ENCODE results near the gene VSIG2. TPM values are rescaled to one million over a fixed set of nuclear protein-coding genes. Genes with fewer than 3 reads are reported as not detected.

VSIG2 gene, protein sequence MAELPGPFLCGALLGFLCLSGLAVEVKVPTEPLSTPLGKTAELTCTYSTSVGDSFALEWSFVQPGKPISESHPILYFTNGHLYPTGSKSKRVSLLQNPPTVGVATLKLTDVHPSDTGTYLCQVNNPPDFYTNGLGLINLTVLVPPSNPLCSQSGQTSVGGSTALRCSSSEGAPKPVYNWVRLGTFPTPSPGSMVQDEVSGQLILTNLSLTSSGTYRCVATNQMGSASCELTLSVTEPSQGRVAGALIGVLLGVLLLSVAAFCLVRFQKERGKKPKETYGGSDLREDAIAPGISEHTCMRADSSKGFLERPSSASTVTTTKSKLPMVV
- total RNA-seq = not detected

DNA sequence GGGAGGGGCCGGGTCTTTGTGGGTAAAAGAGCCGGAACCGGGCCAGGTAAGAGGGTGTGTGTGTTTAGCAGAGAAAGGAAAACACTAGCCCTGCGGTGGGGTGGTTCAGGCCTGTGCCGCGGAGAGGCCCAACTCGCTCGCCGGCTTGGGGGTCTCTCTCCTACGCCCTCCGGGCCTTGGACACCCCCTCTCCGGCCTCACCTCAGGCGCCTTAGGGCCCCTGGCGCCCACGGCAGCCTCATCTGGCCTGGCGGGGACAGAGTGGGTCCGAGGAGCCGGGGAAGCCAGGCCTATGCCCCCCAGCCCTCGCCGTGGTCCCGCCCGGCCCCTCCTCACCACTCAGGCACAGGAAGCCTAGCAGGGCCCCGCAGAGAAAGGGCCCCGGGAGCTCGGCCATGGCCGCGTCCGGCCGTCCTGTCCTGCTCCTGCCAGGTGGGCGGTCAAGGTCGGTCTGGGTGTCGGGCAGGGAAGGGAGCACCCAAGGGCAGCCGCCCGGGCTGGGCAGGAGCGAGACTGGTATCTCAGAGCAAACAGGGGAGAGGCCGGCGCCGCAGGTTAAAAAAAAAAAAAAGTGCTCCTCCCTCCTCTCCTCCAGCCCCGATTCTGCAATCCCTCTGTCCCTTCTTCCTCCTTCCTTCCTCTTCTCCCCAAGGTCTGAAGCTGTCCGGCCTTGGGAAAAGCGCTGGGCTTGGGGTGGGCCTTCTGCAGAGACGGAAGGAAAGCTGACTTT is at the start of gene VSIG2:
TSS of gene VSIG2 (minus strand) at position 515 of the 730 bp plus-strand sequence. CDS start at position 397, 118 bp downstream.
- no peaks in the 10 kb centered on the region for H3K9me3 Mint-ChIP-seq
- H3K36me3 Mint-ChIP-seq = no peaks in the 10 kb centered on the region
- ATAC-seq (no peak), DNase-seq (ENCODE audit: low spot score in 2 of 2) (no peak)
- no peak within 1 kb of the TSS for H3K27ac Mint-ChIP-seq

DNA sequence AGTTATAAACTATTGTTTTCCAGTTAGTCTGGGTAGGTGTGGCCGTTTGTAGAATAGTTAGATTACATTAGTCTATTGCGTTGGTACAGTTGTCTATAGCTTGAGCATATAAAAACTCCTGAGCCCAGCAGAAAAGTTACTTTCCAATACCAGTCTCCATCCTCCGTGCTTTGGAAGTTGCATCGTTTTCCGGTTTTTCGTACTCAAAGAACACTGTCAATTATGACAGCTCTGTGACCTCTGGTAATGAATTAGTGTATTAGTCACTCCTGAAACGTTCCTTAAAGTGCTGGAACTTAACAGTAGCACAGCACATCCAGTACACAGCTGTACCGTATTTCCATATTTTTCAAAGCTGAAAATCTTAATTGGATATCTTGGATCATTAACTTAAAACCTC is 49.0 kb upstream of the VSIG2 start:
- Mint-ChIP-seq H3K27ac (peak overlapping the region; percentile 81 to 93), H3K36me3 (no peaks in the 10 kb centered on the region), H3K9me3 (no peaks in the 10 kb centered on the region)
- DNase-seq (ENCODE audit: low spot score in 2 of 2) = no peak
- ATAC-seq = peak; percentile 27 to 45

DNA sequence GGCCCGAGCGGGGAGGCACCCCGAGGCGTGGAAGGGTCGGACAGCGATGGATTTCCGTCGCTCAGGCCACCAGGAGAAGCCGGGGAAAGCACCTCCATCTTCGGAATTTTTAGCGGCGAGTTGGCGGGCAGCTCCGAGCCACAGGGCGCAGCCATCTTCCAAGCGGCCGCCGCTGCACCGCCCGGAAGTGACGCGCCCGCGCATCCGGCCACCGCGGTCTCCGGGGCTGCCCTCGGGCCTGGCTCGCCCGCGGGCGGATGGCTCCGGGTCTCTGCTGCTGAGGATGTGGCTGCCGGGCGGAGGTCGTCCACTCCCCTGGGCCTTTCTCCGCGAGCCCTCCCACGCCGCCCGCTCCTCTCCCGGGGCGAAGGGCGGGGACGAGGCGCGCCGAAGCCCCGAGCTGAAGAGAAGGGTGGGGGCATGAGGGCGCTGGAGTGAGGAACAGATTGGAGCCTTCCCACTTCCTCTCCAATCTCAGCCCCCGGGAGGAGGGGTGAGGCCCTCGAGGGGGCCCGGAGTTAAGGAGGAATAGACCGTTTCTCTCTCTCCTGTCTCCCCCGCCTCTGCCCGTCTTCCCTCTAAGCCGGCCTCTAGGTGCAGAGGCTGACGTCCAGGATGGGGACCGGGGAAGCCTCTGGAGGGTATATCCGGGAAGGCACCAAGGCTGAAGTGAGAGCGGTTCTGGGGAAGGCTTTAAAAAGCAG is 48.3 kb upstream of the VSIG2 start, which contains the start of gene MSANTD2:
TSS of gene MSANTD2 (minus strand) at position 181 of the 704 bp plus-strand sequence. CDS start at position 155, 26 bp downstream.
- Mint-ChIP-seq H3K27ac (peak within 1 kb of the TSS; percentile 90 to 93), H3K9me3 (no peaks in the 10 kb centered on the region), H3K36me3 (no peaks in the 10 kb centered on the region)
- DNase-seq (ENCODE audit: low spot score in 2 of 2) (peak; percentile 80 to 87), ATAC-seq (peak; percentile 93 to 95)

DNA sequence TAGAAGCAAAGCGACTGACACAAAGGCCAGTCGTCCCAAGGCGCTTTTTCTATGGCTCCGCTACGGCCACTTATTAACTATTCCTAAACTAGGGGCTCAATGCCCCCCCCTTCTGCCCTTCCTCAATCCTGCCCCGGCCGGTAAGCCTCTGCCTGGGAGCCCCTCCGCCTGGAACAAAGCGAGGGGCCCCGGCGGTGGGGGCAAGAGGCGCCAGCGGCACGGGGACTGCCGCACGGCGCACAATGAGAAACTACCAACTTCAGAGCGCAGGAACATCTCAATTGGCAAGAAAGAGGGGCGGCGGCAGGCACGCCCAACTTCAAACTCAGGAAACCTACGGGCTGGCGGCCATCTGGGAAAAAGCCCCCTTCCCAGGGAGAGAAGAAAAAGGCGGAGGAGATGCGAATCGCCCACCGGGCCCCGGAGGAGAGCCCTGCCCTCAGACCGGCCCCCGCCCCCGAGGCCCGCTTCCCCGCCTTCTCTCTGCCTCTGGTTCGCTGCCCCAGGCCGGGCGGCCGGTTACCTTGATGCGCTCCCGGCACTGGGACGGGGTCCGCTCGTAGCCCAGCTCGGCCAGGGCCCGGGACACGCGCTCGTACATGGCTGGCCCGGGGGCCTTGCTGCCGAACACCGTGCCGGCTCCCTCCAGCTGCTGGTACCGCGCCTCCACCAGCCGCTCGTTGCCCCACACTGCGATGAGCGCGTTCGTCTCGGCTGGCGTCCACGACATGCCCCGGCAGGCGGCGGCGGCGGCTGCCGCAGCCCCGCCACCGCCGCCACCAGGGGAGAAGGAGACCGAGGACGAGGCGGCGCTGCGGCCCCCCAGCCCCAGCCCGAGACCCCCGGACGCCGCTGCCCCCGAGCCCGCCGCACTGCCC is 47.5 kb upstream of the VSIG2 start:
- H3K36me3 Mint-ChIP-seq = no peaks in the 10 kb centered on the region
- peak; percentile 43 to 64 for ATAC-seq
- no peaks in the 10 kb centered on the region for H3K9me3 Mint-ChIP-seq
- peak overlapping the region; percentile 79 to 90 for H3K27ac Mint-ChIP-seq
- peak; percentile 41 to 60 for DNase-seq (ENCODE audit: low spot score in 2 of 2)

DNA sequence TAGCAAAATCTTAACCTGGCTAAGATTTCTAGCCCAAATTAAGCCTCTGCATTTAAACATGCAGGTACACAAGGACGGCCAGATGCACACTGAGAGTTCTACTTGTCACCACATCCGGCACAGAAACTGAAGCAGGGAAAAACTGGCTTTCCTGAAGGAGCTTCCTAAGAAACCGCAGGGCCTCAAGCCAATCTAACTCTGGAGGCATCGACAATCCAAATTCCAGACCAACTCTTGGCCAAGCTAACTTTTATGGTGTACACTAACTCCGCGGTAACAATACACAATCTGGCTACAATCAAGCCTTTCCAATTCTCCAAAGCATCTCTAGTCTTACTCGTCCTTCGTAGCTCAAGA is 46.9 kb upstream of the VSIG2 start:
- Mint-ChIP-seq H3K9me3 (no peaks in the 10 kb centered on the region), H3K27ac (peak overlapping the region; percentile 79 to 90), H3K36me3 (no peaks in the 10 kb centered on the region)
- ATAC-seq (no peak), DNase-seq (ENCODE audit: low spot score in 2 of 2) (no peak)

DNA sequence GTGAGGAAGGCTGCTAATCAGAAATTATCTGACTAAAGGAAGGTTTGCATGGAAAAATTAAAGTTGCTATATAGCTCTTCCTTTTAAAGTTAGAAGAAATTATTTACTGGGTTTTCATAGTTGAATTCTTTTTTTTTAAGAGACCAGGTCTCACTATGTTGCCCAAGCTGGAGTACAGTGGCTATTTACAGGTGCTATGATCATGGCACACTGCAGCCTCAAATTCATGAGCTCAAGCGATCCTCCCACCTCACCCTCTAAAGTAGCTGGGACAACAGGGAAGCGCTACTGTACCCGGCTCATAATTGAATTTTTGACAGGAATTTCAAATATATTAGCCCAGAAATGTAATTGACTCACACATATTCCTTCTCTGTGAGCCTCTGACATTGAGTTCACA is 44.3 kb upstream of the VSIG2 start:
- ATAC-seq (no peak), DNase-seq (ENCODE audit: low spot score in 2 of 2) (no peak)
- no peak overlapping the region for H3K27ac Mint-ChIP-seq
- no peaks in the 10 kb centered on the region for H3K36me3 Mint-ChIP-seq
- no peaks in the 10 kb centered on the region for H3K9me3 Mint-ChIP-seq

DNA sequence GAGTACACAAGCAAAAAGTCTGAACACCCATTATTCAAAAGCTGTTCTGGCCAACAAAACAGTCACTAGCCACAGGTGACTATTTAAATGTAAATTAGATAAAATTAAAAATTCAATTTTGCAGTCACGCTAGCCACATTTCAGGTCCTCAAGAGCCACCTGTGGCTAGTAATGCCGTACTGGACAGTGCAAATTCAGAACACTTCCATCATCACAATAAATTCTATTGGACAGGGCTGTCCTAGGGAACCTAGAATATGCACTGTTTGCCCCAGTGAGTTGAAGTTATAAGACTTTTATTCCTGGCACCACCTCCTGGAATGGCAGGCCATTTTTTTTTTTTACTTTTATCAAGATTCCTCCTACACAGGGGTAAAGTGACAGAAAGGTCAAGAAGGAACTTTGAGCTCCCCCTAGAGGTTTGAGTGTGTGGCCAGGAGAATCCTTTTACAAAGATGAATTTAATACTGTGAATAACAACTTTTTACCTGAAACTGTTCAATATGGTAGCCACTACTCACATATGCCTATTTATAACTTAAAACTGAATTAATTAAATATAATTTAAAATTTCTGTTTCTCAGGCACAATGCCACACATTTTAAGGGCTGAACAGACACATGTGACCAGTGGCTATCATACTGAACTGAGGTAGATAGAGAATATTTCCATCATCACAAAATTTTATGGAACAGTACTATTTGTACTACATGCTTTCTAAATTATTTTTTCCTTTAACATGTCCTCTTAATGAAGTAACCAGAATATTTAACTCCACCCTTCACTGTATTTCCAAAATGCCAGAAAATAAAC is 41.6 kb upstream of the VSIG2 start:
- Mint-ChIP-seq H3K27ac (no peak overlapping the region), H3K36me3 (no peaks in the 10 kb centered on the region), H3K9me3 (no peaks in the 10 kb centered on the region)
- DNase-seq (ENCODE audit: low spot score in 2 of 2) (peak in 1 of 2 donors; percentile 7), ATAC-seq (peak; percentile 52 to 66)

DNA sequence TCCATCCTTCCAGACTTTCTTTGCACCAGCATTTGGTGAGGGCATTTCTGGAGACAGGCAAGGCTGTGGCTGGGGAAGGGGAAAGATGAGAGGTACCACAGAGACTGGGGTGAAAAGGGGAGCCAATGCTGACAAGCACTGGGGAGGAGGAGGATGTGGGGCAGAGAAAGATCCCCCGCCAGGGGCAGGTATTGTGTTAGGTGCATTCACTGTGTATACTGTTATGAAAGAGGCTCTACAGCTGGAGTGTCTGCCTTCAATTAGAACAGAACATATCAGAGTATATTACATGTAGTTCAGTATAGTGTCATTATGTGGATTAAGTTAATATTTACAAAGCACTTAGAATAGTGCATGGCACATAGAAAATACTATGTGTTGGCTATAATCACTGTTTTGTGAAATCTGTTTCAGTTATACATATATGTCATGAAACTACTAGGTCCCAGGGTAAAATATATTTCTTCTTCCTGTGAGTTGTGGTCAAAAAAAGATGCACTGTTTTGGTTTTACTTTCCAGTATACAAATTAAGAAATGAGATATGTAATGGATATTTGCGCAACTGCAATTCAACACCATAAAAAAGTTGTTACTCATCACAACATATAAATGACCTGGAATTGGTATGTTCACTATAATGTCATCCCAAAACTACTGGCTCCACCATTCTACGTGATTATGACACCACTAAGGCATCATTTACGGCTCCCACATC is 39.7 kb upstream of the VSIG2 start:
- DNase-seq (ENCODE audit: low spot score in 2 of 2) = no peak
- H3K27ac Mint-ChIP-seq = no peak overlapping the region
- no peaks in the 10 kb centered on the region for H3K36me3 Mint-ChIP-seq
- no peaks in the 10 kb centered on the region for H3K9me3 Mint-ChIP-seq
- peak in 1 of 2 donors; percentile 44 for ATAC-seq

DNA sequence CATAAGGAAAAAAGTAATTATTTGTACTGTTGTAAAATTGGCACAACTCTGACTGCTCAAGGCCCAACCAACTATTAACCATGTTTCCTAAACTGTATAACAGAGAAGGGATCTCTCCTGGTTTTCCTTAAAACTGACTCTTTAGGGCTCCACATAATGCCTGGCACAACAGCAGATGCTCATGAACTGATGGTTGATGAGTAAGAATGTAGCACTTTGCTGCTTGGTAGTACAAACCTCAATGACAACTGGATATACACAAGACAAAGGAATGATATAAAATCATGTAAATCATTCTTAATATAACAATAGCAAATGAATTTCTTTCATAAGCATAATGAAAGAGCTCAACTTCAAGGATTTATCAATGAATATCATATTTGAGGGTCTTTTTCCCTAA is 36.5 kb upstream of the VSIG2 start:
- Mint-ChIP-seq H3K9me3 (no peaks in the 10 kb centered on the region), H3K36me3 (no peaks in the 10 kb centered on the region), H3K27ac (no peak overlapping the region)
- no peak for ATAC-seq
- no peak for DNase-seq (ENCODE audit: low spot score in 2 of 2)

DNA sequence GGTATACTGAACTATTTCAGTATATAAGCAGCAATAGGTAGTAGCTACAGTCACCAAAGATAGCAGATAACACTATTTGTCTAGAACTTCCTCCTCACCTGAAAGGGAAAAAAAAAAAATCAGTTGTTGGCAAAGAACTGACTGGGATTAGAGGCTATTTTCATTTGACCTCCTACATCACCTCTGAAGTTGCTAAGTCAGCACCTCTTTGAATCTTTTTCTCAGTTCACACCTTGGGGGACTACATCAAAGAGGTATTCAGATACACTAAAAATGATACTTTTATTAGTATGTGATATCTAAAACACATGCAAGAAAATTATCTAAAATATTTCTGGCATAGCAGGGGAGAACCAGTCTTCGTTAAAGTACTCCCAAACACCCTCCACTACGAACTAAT is 32.0 kb upstream of the VSIG2 start:
- no peaks in the 10 kb centered on the region for H3K36me3 Mint-ChIP-seq
- H3K27ac Mint-ChIP-seq = no peak overlapping the region
- ATAC-seq = no peak
- no peak for DNase-seq (ENCODE audit: low spot score in 2 of 2)
- no peaks in the 10 kb centered on the region for H3K9me3 Mint-ChIP-seq

DNA sequence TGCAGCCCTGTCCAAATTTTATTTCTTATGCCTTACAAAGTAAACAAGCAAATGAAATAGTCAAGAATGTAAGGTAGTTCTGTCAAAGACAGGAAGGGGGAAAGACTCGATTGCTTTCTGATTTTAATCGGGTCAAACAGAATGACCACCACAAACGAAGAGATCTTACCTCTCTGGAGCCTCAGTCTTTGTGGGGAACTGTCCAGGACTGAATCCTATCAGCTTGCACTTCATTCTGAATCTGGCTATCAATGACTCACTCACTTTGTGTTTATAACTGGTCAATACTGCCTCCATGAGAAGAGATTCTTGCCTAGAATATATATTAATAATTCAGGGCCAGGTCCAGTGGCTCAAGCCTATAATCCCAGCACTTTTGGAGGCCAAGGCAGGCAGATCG is 30.9 kb upstream of the VSIG2 start:
- H3K27ac Mint-ChIP-seq = no peak overlapping the region
- ATAC-seq = no peak
- no peak for DNase-seq (ENCODE audit: low spot score in 2 of 2)
- no peaks in the 10 kb centered on the region for H3K9me3 Mint-ChIP-seq
- no peaks in the 10 kb centered on the region for H3K36me3 Mint-ChIP-seq

DNA sequence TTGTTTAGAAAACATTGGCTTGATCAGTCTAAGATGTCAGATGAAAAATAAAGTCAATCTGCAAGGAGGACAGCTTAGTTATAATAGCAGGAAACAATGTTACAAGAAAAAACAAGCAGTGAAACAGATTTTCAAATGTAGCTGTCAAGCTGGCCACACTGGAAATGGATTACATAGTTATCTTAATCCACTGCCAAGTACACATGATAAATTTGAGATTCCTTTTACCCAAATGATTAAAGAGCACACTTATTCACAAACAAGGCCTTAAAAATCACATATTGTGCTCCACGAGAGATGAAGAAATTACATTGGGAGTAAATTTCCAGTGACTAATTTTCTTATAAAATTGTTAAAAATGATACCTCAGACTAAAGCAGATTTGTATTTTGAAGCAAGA is 27.5 kb upstream of the VSIG2 start:
- ATAC-seq = no peak
- DNase-seq (ENCODE audit: low spot score in 2 of 2) = no peak
- peaks cover 0 to 12% of the 10 kb centered on the region in 2 donors for H3K36me3 Mint-ChIP-seq
- no peak overlapping the region for H3K27ac Mint-ChIP-seq
- peaks cover 0 to 5% of the 10 kb centered on the region in 2 donors for H3K9me3 Mint-ChIP-seq

DNA sequence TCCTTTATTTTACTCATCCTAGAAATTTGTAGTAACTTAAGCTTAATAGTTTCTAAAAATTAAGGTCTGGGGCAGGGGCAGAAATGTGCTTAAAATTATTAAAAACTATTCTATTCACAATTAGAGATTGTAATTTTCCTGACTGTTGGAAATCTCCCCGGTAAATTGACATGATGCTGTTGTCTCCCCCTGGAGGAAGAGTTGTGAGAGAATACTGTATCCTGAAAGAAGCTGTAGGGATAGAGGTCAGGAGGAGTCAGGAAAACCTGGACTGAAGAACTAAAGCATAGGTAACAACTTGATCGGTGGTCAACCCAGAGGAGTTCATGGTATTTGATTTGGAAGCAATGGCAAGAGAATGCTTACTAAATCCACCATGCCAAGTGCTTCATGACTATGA is 26.2 kb upstream of the VSIG2 start:
- Mint-ChIP-seq H3K9me3 (peaks cover 0 to 5% of the 10 kb centered on the region in 2 donors), H3K36me3 (peaks cover 0 to 12% of the 10 kb centered on the region in 2 donors), H3K27ac (no peak overlapping the region)
- ATAC-seq (no peak), DNase-seq (ENCODE audit: low spot score in 2 of 2) (no peak)

DNA sequence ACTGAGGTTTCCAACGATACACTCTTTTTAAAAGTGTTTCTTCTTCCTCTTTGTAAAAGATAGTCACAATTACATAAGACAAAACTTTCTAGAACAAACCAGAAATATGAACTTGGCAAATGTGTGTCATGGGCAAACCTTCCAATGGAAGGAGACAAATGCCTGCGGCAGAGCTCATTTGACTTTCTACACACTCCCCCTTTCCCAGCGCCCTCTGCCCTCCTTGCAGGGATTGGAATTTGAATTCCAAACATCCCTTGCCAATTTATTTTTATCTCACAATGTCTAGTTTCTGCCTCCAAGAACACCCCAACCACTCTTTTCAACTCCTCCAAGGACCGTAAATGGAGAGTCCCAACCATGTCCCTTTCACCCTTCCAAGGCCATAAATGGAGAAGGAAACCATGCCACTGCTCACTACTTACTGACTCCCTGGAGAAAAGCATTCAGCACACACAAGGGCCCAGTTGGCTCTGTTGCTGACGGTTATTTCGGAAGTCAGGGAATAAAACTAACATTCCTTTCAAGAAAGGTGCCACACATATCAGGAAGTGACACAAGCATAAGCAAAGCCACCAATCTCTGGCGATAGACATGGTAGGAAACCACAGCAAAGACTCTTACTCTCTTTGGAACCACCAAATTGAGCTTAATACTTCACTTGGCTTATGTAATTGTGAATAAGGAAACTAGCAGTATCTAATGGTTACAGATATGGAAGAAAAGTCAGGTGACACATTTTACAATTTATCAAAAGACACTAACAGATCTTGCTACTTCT is 25.0 kb upstream of the VSIG2 start:
- H3K36me3 Mint-ChIP-seq = peaks cover 2 to 13% of the 10 kb centered on the region in 2 donors
- DNase-seq (ENCODE audit: low spot score in 2 of 2) (no peak), ATAC-seq (no peak)
- H3K9me3 Mint-ChIP-seq = peaks cover 0 to 5% of the 10 kb centered on the region in 2 donors
- H3K27ac Mint-ChIP-seq = peak overlapping the region; percentile 31 to 70

All from activated naive CD4-positive, alpha-beta T cell treated with anti-CD3 and anti-CD28 coated beads, Interleukin-2, amount 50 U/mL, for 72 hours (primary cell).